ENCODE data around the gene IGSF21. TPM values are rescaled to one million over a fixed set of nuclear protein-coding genes. Genes with fewer than 3 reads are reported as not detected.

The IGSF21 gene
- total RNA-seq, 1 experiment from 2014 or later, result 5.2 TPM

DNA sequence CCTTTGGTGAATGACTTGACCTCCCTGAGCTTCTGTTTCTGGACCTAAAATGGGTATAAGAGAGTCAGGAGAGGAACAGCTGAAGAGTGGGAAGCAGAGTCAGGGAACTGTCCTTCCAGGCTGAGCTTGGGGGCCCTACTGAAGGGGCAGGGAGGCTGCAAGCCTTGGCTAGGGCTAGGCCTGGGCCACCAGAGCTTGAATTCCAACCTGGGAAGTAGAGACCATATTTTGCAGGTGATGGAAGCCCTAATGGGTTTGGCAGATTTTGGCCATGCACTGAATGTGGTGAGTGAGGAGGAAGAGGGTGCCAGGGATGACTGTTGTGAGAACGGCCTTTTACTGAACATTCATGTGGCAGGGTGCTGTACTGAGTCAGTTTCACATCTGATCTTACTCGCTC, 303.7 kb downstream of the IGSF21 start:
- Histone ChIP-seq H3K79me2 (ENCODE audit: insufficient read depth, low read length) (no peaks in the 10 kb centered on the region), H4K5ac (ENCODE audit: insufficient read length, low read depth, low read length) (no peak overlapping the region), H3K9ac (ENCODE audit: extremely low read depth, insufficient read length, low read length) (no peak overlapping the region), H2BK5ac (ENCODE audit: insufficient read length, low read length) (no peak overlapping the region), H2BK15ac (ENCODE audit: low read depth, low read length) (no peak overlapping the region), H3K27ac (ENCODE audit: insufficient read length, low read depth, low read length) (no peak overlapping the region), H2AK5ac (ENCODE audit: insufficient read length, low read length) (no peak overlapping the region), H4K20me1 (ENCODE audit: control insufficient read depth, insufficient read depth, insufficient read length) (no peaks in the 10 kb centered on the region), H3K79me1 (ENCODE audit: insufficient read depth, low read depth, low read length, poor library complexity, severe bottlenecking) (no peaks in the 10 kb centered on the region), H2BK120ac (ENCODE audit: low read depth, low read length, poor library complexity, severe bottlenecking) (no peak overlapping the region), H3K4ac (ENCODE audit: low read depth, low read length) (no peak overlapping the region), H3K56ac (ENCODE audit: insufficient read length, low read depth, low read length) (no peak overlapping the region), H3K14ac (ENCODE audit: insufficient read depth, low read length) (no peak overlapping the region), H3T11ph (ENCODE audit: low read length) (no peak overlapping the region), H2BK20ac (ENCODE audit: low read depth, low read length, poor library complexity, severe bottlenecking) (no peak overlapping the region), H4K91ac (ENCODE audit: insufficient read length, low read depth, low read length) (no peak overlapping the region), H3K23me2 (ENCODE audit: insufficient read length, low read depth, low read length, poor library complexity, severe bottlenecking) (no peaks in the 10 kb centered on the region), H3K4me2 (ENCODE audit: insufficient read depth, insufficient read length, low read length) (no peak overlapping the region), H3K4me1 (ENCODE audit: insufficient read depth, low read length) (peaks cover 16% of the 10 kb centered on the region; the same call in 1 of the 2 replicates), H2AFZ (ENCODE audit: low read length) (no peak overlapping the region), H3K23ac (ENCODE audit: insufficient read length, low read depth, low read length) (no peak overlapping the region), H3K9me3 (ENCODE audit: control insufficient read depth, low read depth, low read length) (peaks cover 7% of the 10 kb centered on the region), H3K27me3 (ENCODE audit: insufficient read depth, low read length) (no peaks in the 10 kb centered on the region), H3K18ac (ENCODE audit: insufficient read length, low read depth, low read length) (no peak overlapping the region), H2BK12ac (ENCODE audit: insufficient read length, low read depth, low read length) (no peak overlapping the region), H4K8ac (replicated peaks; ENCODE audit: insufficient read length, low read depth, low read length) (no peak overlapping the region)
- peaks cover 30 to 34% (median 30%) of the 10 kb centered on the region in 3 experiments for H3K36me3 Mint-ChIP-seq (ENCODE audit: insufficient read depth in 1 of 3, low read depth in 3 of 3)
- WGBS (ENCODE audit: extremely low coverage, insufficient read length, low lambda C conversion rate), result no CpG with 5 or more reads among the region's 2 CpGs
- TF ChIP-seq, protein P1, sequence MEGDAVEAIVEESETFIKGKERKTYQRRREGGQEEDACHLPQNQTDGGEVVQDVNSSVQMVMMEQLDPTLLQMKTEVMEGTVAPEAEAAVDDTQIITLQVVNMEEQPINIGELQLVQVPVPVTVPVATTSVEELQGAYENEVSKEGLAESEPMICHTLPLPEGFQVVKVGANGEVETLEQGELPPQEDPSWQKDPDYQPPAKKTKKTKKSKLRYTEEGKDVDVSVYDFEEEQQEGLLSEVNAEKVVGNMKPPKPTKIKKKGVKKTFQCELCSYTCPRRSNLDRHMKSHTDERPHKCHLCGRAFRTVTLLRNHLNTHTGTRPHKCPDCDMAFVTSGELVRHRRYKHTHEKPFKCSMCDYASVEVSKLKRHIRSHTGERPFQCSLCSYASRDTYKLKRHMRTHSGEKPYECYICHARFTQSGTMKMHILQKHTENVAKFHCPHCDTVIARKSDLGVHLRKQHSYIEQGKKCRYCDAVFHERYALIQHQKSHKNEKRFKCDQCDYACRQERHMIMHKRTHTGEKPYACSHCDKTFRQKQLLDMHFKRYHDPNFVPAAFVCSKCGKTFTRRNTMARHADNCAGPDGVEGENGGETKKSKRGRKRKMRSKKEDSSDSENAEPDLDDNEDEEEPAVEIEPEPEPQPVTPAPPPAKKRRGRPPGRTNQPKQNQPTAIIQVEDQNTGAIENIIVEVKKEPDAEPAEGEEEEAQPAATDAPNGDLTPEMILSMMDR (conservative IDR thresholded peaks at IDR 0.05), result no peak
- H3K4me1 Mint-ChIP-seq, result peaks cover 57 to 82% of the 10 kb centered on the region in 2 experiments
- no peak for DNase-seq
- no peak overlapping the region for H3K4me3 Mint-ChIP-seq
- peaks cover 27% of the 10 kb centered on the region in 2 experiments for H3K9me3 Mint-ChIP-seq
- H3K27me3 Mint-ChIP-seq (ENCODE audit: low read depth), result no peaks in the 10 kb centered on the region; the same call in 1 of the 2 replicates
- peak overlapping the region in 1 of 3 experiments; percentile 37; a peak in 3 of 7 replicates for H3K27ac Mint-ChIP-seq

Measured in H9 (cell line).